ENCODE measurements around the gene CFAP251. TPM values are rescaled to one million over a fixed set of nuclear protein-coding genes. Genes with fewer than 3 reads are reported as not detected.
"Not testable (repeated sequence)": the region's sequence is repeated elsewhere in the genome, so short reads cannot be mapped to it uniquely, and the experiment has no call there.

The CFAP251 gene
- 10 to 100 TPM in 1 of 5 donors, 1 to 10 TPM in 4; 3.8 to 12.5 (median 9.6) TPM for polyA plus RNA-seq (ENCODE audit: insufficient read depth in 1 of 5, insufficient read length in 5 of 5, low replicate concordance in 1 of 5)
- long read RNA-seq, donor 1 = 0 reads
- long read RNA-seq, donor 2 = 0 reads
- long read RNA-seq, donor 3, partial matches to known transcripts = 0 of 1 reads
- long read RNA-seq, donor 3, other reads (novel, unspliced or antisense) = 0 of 1 reads
- long read RNA-seq, donor 4, partial matches to known transcripts = 0 of 1 reads
- long read RNA-seq, donor 4, other reads (novel, unspliced or antisense) = 0 of 1 reads
- long read RNA-seq, donor 5, partial matches to known transcripts = 0 of 1 reads
- long read RNA-seq, donor 5, other reads (novel, unspliced or antisense) = 0 of 1 reads
- long read RNA-seq, donor 6 = 0 reads
- long read RNA-seq, donor 7 = 0 reads
- long read RNA-seq, donor 8 = 0 reads

GRCh38 chr12:121917950-121918678 lies at the start of gene CFAP251:
CFAP251 (plus strand) TSS chr12:121918592; CDS start chr12:121921306, 2,714 bp downstream.
- DNase-seq = peak; percentile 82 to 84

GRCh38 chr12:121869229-121869628 lies 49.2 kb upstream of the CFAP251 start:
- not testable (repeated sequence) for DNase-seq

DNA sequence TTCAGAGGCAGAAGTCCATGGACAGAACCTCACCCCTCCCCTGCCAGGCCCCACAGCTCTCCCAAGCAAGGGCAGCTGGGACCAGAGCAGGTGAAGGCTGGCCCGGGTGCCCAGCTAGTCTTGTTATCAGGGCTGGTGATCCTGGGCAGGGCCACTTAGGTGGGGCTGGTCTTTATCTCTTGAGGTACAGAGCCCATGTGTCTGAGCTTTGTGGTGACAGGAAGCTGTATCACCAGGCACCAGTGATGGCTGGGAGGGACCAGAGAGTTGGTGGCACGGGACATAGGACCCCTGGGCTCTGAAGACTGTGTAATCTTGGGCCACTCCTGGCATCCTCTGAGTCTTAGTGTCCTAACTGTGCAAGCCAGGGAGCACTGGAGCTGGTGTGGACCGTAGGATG lies 46.9 kb upstream of the CFAP251 start:
- DNase-seq = no peak

DNA sequence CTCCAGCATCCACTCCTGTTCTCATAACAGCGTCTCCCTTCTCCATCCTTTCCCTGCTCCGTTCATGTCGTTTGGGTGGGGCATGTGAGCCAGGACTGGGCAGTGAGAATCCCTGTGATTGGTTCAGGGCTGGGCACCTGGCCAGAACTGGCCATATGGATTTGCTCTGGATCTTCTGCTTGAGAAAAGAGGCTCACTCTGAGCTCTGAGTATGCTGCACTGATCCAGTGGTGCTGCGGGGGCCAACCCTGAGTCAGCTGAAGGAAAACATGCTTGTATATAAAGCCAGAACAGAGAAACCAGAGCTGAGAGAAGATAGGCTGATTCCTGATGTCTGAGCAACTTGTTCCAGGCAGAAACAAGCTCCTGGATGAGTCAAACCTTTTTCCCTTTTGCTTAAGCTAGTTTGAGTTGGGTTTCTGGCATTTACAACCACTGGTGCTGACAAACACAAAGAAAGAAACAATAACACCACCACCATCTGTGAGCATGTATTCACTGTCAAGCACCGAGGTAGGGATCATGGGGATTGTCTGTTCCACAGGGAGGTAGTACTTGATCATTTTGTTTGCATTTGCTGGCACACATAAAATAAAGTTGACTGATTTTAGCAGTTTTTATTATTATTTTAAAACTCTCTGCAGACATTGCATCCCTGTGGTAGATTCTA lies 45.7 kb upstream of the CFAP251 start:
- DNase-seq = peak; percentile 77 to 87

GRCh38 chr12:121873216-121873569 lies 45.2 kb upstream of the CFAP251 start:
- DNase-seq = no peak

DNA sequence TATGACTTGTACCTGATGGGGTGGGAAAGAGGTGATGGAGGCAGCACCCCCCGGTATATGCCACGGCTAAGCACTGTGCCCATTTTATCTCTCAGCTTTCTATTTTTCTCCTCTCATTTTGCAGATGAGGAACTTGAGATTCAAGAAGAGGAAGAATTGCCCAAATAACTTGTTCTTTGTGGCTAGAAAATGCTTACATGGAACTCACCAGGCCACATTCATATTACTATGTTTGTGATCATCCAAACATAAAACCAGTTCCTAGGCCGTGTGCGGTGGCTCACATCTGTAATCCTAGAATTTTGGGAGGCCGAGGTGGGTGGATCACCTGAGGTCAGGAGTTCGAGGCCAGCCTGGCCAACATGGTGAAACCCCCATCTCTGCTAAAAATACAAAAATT lies 44.3 kb upstream of the CFAP251 start:
- no peak for DNase-seq

GRCh38 chr12:121875582-121875981 lies 42.8 kb upstream of the CFAP251 start:
- DNase-seq = no peak

DNA sequence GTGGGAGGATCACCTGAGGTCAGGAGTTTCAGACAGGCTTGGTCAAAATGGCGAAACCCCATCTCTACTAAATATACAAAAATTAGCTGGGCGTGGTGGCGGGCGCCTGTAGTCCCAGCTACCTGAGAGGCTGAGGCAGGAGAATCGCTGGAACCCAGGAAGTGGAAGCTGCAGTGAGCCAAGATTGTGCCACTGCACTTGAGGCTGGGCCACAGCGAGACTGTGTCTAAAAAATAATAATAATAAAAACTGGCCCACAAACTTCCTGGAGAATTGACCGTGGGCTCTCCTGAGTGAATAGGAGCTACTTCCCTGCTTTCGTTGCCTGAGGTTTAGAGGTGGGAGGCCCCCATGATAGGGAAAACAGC lies 42.3 kb upstream of the CFAP251 start:
- DNase-seq = not testable (repeated sequence)

- no peak for DNase-seq
Observed at GRCh38 chr12:121883315-121883660, 35.1 kb upstream of the CFAP251 start.

- DNase-seq = not testable (repeated sequence)
Observed at GRCh38 chr12:121885129-121885528, 33.3 kb upstream of the CFAP251 start.

DNA sequence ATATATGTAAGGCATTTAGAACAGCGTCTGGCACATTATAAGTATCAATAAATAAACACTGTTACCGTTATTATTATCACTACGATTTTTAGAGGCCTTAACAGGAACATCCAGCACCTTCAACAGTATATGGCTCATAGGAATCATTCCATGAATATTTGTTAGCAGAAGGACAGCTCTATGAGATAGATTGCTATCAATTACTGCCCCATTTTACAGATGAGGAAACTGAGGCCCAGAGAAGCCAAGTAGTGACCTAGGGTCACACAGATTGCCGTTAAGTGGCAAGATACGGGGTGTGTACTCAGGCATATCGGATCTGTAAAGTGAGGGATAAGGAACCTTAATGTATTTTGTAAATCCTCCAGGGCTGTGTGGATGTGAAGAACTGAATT lies 30.3 kb upstream of the CFAP251 start:
- DNase-seq = no peak

DNA sequence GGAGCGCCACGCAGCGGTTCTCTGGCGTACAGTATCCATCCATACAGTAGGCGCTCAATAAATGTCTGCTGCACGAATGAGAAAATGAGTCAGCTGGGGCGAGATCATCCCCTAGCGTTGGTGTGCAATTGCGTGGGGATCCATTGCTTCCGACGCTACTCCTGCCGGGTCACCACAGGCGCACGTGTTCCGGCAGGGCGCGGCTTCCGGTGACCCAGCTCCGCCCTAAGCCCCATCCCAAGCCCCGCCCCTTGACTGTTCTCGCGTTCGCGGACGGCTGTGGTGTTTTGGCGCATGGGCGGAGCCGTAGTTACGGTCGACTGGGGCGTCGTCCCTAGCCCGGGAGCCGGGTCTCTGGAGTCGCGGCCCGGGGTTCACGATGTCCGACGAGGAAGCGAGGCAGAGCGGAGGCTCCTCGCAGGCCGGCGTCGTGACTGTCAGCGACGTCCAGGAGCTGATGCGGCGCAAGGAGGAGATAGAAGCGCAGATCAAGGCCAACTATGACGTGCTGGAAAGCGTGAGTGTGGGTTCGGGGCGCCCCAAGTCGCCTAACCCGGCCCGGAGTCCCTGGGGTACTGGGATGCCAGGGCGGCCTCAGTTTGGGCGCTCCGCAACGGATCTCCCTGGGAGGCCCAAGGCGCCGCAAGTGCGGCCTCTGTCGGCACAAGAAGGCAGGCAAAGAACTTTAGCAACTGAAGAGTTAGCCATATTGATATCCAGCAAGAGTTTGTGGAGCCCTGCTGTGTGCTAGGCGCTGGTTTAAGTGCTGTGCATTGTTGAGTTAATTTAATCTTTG lies 29.7 kb upstream of the CFAP251 start, which contains the start of gene PSMD9:
Gene PSMD9 (plus strand): TSS at position 313 of the 796 bp plus-strand sequence. CDS start 67 bp downstream, at position 380.
- DNase-seq = peak; percentile 95 to 96

DNA sequence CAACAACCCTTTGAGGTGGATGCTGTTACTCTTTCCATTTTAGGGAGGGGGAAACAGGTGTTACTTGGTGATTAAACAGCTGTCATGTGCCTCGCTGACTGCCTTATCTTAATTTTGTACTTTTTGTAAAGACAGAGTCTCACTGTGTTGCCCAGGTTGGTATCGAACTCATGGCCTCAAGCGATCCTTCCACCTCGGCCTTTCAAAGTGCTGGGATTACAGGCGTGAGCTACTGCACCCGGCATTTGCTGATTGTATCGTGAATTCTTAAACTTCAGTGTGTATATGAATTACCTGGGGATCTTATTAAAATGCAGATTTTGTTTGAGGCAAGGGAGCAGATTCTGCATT lies 29.1 kb upstream of the CFAP251 start:
- no peak for DNase-seq

GRCh38 chr12:121889661-121890060 lies 28.7 kb upstream of the CFAP251 start:
- not testable (repeated sequence) for DNase-seq

GRCh38 chr12:121892673-121893561 lies 25.5 kb upstream of the CFAP251 start:
- no peak for DNase-seq

DNA sequence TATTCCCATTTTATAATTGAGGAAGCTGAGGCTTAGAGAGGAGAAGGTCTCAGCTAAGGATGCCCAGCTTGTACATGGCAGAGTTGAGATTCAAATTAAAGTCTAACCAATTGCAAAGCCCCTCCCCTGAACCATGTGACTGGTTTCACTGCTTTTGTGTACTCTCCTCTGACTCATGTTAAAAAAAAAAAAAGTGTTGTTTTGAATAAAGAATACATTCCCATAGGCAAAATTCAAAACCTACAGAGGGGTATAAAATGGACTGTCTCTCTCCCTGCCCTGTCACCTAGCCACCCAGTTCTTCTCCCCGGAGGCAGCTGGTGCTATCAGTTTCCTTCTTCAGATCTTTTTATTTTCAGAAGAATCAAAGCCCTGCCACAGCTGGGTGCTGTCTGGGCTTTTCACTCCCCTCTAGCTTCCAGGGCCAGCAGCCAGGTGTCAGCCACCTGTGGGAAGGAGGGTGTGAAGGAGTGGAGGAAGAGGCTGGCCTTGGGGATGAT lies 24.4 kb upstream of the CFAP251 start:
- DNase-seq = no peak

- no peak for DNase-seq
Observed at GRCh38 chr12:121894633-121895032, 23.8 kb upstream of the CFAP251 start.

DNA sequence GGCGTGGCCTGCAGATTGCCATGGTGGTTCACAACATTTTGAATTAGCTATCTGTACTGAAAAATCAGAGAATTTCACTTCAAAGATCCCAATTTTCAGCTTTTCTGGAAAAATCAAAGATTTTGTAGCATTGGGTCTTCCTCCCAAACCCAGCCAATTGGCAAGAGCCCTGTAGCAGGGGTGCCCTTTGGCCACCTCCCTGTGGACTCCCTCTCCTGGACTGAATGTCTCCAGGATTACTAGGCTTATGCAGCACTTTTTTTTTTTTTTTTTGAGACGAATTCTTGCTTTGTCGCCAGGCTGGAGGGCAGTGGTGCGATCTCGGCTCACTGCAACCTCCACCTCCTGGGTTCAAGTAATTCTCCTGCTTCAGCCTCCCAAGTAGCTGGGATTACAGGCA lies 20.1 kb upstream of the CFAP251 start:
- DNase-seq = no peak

DNA sequence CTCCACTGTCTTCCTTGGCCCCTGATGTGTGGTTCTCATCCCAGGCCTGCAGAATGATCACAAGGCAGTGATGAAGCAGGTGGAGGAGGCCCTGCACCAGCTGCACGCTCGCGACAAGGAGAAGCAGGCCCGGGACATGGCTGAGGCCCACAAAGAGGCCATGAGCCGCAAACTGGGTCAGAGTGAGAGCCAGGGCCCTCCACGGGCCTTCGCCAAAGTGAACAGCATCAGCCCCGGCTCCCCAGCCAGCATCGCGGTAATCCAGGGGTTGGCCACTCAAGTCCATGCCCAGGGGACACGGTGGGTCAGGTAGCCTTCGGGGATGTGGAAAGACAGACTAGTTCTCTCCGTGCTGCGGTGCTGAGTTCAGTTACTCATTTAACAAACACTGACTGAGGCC lies 18.8 kb upstream of the CFAP251 start:
- DNase-seq = no peak

- no peak for DNase-seq
Observed at GRCh38 chr12:121903202-121903601, 15.2 kb upstream of the CFAP251 start.

- DNase-seq = no peak
Observed at GRCh38 chr12:121905746-121906145, 12.6 kb upstream of the CFAP251 start.

All from right lung (tissue), 10 donors.